Vagina (tissue), 2 donors: ENCODE results near the gene ZBP1. TPM values are rescaled to one million over a fixed set of nuclear protein-coding genes. Genes with fewer than 3 reads are reported as not detected.

Source experiments
- DNase-seq, 2 donors: peaks; one replicate each; pipeline ENCODE4 v3.0.0-alpha.2; 2017; ENCODE audit errors: extremely low spot score in 2 of 2
- H3K27ac ChIP-seq: fragments of 200-600 bp; sonication (generic); one replicate; pipeline ENCODE4 v1.5.1; 2019
- H3K27me3 ChIP-seq: fragments of 200-600 bp; sonication (generic); one replicate; pipeline ENCODE4 v1.5.1; 2019
- H3K36me3 ChIP-seq, 2 donors: fragments of 200-600 bp; sonication (generic); one replicate each; pipeline ENCODE4 v1.5.1; 2017 to 2019
- H3K4me1 ChIP-seq: fragments of 200-600 bp; sonication (generic); one replicate; pipeline ENCODE4 v1.5.1; 2019
- H3K4me3 ChIP-seq, 2 donors: fragments of 200-600 bp; sonication (generic); 1 replicate in 1 of 2; 2 replicates in 1 of 2; pipeline ENCODE4 v1.5.1; 2016 to 2019
- H3K9me3 ChIP-seq: fragments of 200-600 bp; sonication (generic); one replicate; pipeline ENCODE4 v1.5.1; 2019
- POLR2A ChIP-seq, 2 donors: fragments of 450-650 bp; IDR thresholded peaks; one replicate each; pipeline ENCODE4 v1.6.1; 2017; ENCODE audit warnings: antibody characterized with exemption in 2 of 2, mild to moderate bottlenecking in 2 of 2, moderate library complexity in 2 of 2
- POLR2AphosphoS5 ChIP-seq, 2 donors: sonication (generic); formaldehyde crosslinking; IDR thresholded peaks; one replicate each; pipeline ENCODE4 v1.9.0; 2017; ENCODE audit warnings: antibody characterized with exemption in 2 of 2, mild to moderate bottlenecking in 2 of 2, low read depth in 1 of 2; ENCODE audit not compliant: insufficient read depth in 1 of 2
- intact Hi-C: fragments of 100-400 bp; cut with DNase I; formaldehyde crosslinking; loops from one replicate; pipeline ENCODE4 v1.15.1; 2023
- total RNA-seq: library from RNA; depleted of rRNA; stranded (reverse); fragments of >200 nt; gene quantifications from one replicate; pipeline ENCODE4 v1.2.3, GENCODE V29; 2016
- TF ChIP-seq, protein P1 (sequence below), 3 experiments: fragments of 450-650 bp in 2 of 3; fragments of 200-600 bp in 1 of 3; sonication (generic) in 1 of 3; IDR thresholded peaks; one replicate each; pipeline ENCODE4 v1.5.1; 2017 to 2019; ENCODE audit warnings: antibody characterized with exemption in 3 of 3, mild to moderate bottlenecking in 2 of 3, moderate library complexity in 2 of 3

The ZBP1 gene
- total RNA-seq, 1 donor from 2014 or later, result 0.74 TPM

GRCh38 chr20:57649617-57650015 lies 29.4 kb upstream of the ZBP1 start:
- no peaks in the 10 kb centered on the region for H3K9me3 ChIP-seq
- no peak overlapping the region for H3K4me3 ChIP-seq
- intact Hi-C loops, result loop anchor here (5.0 kb wide), 1 partner anchor 528 kb away; no protein-coding TSS in a partner anchor
- DNase-seq, result peak in 1 of 2 donors; percentile 84
- no peak overlapping the region for H3K27ac ChIP-seq
- H3K36me3 ChIP-seq, result peaks cover 0 to 19% of the 10 kb centered on the region in 2 donors
- no peak for TF ChIP-seq POLR2AphosphoS5 (IDR thresholded peaks at IDR 0.05; ENCODE audit: insufficient read depth in 1 of 2, low read depth in 1 of 2)
- H3K4me1 ChIP-seq, result no peaks in the 10 kb centered on the region
- no peaks in the 10 kb centered on the region for H3K27me3 ChIP-seq

DNA sequence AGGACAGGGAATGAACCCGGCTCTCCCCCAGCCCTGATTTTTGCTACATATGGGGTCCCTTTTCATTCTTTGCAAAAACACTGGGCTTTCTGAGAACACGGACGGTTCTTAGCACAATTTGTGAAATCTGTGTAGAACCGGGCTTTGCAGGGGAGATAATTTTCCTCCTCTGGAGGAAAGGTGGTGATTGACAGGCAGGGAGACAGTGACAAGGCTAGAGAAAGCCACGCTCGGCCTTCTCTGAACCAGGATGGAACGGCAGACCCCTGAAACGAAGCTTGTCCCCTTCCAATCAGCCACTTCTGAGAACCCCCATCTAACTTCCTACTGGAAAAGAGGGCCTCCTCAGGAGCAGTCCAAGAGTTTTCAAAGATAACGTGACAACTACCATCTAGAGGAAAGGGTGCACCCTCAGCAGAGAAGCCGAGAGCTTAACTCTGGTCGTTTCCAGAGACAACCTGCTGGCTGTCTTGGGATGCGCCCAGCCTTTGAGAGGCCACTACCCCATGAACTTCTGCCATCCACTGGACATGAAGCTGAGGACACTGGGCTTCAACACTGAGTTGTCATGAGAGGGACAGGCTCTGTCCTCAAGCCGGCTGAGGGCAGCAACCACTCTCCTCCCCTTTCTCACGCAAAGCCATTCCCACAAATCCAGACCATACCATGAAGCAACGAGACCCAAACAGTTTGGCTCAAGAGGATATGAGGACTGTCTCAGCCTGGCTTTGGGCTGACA lies 28.8 kb upstream of the ZBP1 start:
- intact Hi-C loops, result no loop called here
- TF ChIP-seq, protein P1, sequence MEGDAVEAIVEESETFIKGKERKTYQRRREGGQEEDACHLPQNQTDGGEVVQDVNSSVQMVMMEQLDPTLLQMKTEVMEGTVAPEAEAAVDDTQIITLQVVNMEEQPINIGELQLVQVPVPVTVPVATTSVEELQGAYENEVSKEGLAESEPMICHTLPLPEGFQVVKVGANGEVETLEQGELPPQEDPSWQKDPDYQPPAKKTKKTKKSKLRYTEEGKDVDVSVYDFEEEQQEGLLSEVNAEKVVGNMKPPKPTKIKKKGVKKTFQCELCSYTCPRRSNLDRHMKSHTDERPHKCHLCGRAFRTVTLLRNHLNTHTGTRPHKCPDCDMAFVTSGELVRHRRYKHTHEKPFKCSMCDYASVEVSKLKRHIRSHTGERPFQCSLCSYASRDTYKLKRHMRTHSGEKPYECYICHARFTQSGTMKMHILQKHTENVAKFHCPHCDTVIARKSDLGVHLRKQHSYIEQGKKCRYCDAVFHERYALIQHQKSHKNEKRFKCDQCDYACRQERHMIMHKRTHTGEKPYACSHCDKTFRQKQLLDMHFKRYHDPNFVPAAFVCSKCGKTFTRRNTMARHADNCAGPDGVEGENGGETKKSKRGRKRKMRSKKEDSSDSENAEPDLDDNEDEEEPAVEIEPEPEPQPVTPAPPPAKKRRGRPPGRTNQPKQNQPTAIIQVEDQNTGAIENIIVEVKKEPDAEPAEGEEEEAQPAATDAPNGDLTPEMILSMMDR (IDR thresholded peaks at IDR 0.05), result no peak
- TF ChIP-seq POLR2A (IDR thresholded peaks at IDR 0.05) (no peak), POLR2AphosphoS5 (IDR thresholded peaks at IDR 0.05; ENCODE audit: insufficient read depth in 1 of 2, low read depth in 1 of 2) (no peak)
- peak in 1 of 2 donors; percentile 60 for DNase-seq
- no peak overlapping the region for H3K4me3 ChIP-seq
- no peaks in the 10 kb centered on the region for H3K9me3 ChIP-seq
- H3K36me3 ChIP-seq, result peaks cover 0 to 19% of the 10 kb centered on the region in 2 donors
- no peaks in the 10 kb centered on the region for H3K4me1 ChIP-seq
- no peaks in the 10 kb centered on the region for H3K27me3 ChIP-seq
- no peak overlapping the region for H3K27ac ChIP-seq

DNA sequence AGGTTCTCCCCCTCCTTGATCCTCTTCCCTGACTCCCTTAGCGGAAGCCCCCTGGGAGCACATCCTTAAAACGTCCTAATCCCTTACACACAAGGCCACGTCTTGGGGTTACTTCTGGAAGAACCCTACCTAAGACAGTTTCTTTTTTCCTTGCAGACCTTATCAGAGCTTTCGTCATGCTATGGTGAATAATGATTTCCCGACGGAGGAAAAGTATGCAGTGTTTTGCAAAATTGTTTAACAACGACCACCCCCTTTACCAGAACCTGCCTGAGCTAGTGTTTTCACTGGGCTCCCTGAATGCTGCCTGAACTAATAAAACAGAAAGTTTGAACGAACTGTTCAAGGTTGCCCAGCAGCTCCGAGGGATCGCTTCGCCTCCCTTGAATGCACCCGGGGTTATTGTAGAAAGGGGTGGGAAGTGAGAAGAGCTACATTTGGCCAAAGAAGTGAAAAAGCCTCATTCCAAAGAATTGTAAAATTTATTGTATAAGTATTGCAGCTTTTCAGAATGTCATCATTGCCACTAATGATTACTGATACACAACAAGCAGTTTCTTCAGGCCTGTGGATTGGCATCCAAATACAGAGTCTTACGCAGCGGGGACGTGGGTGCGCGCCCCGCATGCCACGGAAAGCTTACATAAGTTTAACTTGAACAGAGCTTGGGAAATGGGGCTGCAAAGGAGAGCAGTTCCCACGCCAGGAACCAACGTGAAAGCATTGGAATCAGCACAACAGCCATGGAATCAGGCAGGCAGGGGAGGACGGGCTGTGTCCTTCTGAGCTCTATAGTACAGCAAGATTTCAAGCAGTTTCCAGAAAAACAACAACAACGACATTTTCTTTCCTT lies 27.9 kb upstream of the ZBP1 start:
- Histone ChIP-seq H3K4me1 (no peaks in the 10 kb centered on the region), H3K9me3 (no peaks in the 10 kb centered on the region), H3K27me3 (no peaks in the 10 kb centered on the region), H3K36me3 (peaks cover 0 to 19% of the 10 kb centered on the region in 2 donors), H3K4me3 (no peak overlapping the region), H3K27ac (no peak overlapping the region)
- intact Hi-C loops, result no loop called here
- no peak for DNase-seq
- no peak for TF ChIP-seq POLR2AphosphoS5 (IDR thresholded peaks at IDR 0.05; ENCODE audit: insufficient read depth in 1 of 2, low read depth in 1 of 2)
- TF ChIP-seq POLR2A (IDR thresholded peaks at IDR 0.05), result no peak
- TF ChIP-seq, protein P1 (IDR thresholded peaks at IDR 0.05), result no peak

DNA sequence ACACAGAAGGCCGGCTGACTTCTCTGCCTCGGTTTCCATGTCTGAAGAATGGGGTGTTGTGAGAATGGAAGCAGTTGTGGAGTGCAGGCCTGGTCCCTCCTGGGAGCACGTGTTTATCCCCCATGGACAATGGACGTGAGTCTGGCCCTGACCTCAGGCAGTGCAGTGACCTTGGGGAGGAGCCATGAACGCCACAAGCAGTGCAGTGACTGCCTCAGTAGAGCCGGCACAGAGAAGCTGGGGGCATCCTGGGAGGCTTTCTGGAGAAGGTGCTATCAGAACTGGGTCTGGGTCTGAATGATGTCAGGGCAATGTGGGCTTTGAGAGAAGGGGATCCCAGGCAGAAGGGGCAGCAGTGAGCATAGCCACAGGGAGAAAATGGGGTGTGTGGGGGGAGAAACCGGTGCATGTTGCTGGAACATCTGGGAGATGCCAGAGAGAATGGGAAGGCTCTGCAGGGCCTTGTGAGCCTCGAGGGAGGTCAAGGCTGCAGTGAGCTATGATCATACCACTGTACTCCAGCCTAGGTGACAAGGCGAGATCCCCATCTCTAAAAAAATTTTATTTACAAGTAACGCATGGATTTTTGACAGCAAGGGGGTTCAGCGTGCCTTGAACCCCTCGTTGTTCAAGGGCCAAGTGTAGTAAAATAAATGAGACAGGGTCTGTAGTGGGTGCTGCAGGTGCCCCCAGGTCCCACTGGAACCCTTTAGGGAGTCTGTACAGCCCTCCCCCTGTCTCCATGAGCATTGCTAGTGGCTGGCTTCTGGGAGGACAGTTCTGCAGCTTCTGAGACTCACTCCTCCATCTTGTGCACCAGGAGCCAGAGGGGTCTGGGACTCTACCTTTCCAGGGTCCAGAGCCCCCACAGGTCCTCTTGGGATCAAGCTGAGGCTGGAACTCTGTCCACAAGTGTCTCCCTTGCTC lies 27.0 kb upstream of the ZBP1 start:
- no peaks in the 10 kb centered on the region for H3K27me3 ChIP-seq
- intact Hi-C loops, result no loop called here
- no peak for DNase-seq
- H3K9me3 ChIP-seq, result no peaks in the 10 kb centered on the region
- TF ChIP-seq, protein P1 (IDR thresholded peaks at IDR 0.05), result no peak
- TF ChIP-seq POLR2AphosphoS5 (IDR thresholded peaks at IDR 0.05; ENCODE audit: insufficient read depth in 1 of 2, low read depth in 1 of 2) (no peak), POLR2A (IDR thresholded peaks at IDR 0.05) (no peak)
- H3K4me3 ChIP-seq, result no peak overlapping the region
- peaks cover 0 to 13% of the 10 kb centered on the region in 2 donors for H3K36me3 ChIP-seq
- H3K27ac ChIP-seq, result no peak overlapping the region
- H3K4me1 ChIP-seq, result no peaks in the 10 kb centered on the region

GRCh38 chr20:57638895-57639236 lies 18.6 kb upstream of the ZBP1 start:
- no peaks in the 10 kb centered on the region for H3K27me3 ChIP-seq
- H3K9me3 ChIP-seq, result no peaks in the 10 kb centered on the region
- intact Hi-C loops, result no loop called here
- no peak for DNase-seq
- no peak overlapping the region for H3K27ac ChIP-seq
- H3K4me1 ChIP-seq, result no peaks in the 10 kb centered on the region
- no peaks in the 10 kb centered on the region for H3K36me3 ChIP-seq
- no peak overlapping the region for H3K4me3 ChIP-seq
- TF ChIP-seq POLR2A (IDR thresholded peaks at IDR 0.05) (no peak), POLR2AphosphoS5 (IDR thresholded peaks at IDR 0.05; ENCODE audit: insufficient read depth in 1 of 2, low read depth in 1 of 2) (no peak)
- TF ChIP-seq, protein P1 (IDR thresholded peaks at IDR 0.05), result no peak
